ENCODE measurements around the gene TLE6.

- TF ChIP-seq CTCF (IDR thresholded peaks at IDR 0.05) (no peak), EP300 (IDR thresholded peaks at IDR 0.05) (no peak)
These were observed 11.2 kb downstream of the TLE6 start for GRCh38 chr19:2988568-2988967.

All from upper lobe of left lung (tissue), 4 donors.